ENCODE measurements around the gene FAT1.

Gene FAT1

GRCh38 chr4:186749611-186750281 lies 26.1 kb upstream of the FAT1 start:
- DNase-seq, result no peak

- no peak for DNase-seq
These were observed 22.9 kb upstream of the FAT1 start for GRCh38 chr4:186746581-186746980.

- DNase-seq, result no peak
These were observed 19.6 kb upstream of the FAT1 start for GRCh38 chr4:186743261-186743660.

- no peak for DNase-seq
These were observed 17.2 kb upstream of the FAT1 start for GRCh38 chr4:186740822-186741221.

GRCh38 chr4:186739802-186740434 lies 16.3 kb upstream of the FAT1 start:
- DNase-seq, result no peak

GRCh38 chr4:186739317-186739716 lies 15.7 kb upstream of the FAT1 start:
- DNase-seq, result no peak

GRCh38 chr4:186738421-186738820 lies 14.8 kb upstream of the FAT1 start:
- no peak for DNase-seq

- no peak for DNase-seq
These were observed 13.8 kb upstream of the FAT1 start for GRCh38 chr4:186737427-186737826.

GRCh38 chr4:186736466-186736865 lies 12.8 kb upstream of the FAT1 start:
- DNase-seq, result no peak

GRCh38 chr4:186734251-186734650 lies 10.6 kb upstream of the FAT1 start:
- DNase-seq, result no peak

GRCh38 chr4:186733778-186734177 lies 10.1 kb upstream of the FAT1 start:
- no peak for DNase-seq

GRCh38 chr4:186730621-186731020 lies 7.0 kb upstream of the FAT1 start:
- no peak for DNase-seq

GRCh38 chr4:186729856-186730255 lies 6.2 kb upstream of the FAT1 start:
- no peak for DNase-seq

- DNase-seq, result no peak
These were observed 5.1 kb upstream of the FAT1 start for GRCh38 chr4:186728631-186729271.

GRCh38 chr4:186727977-186728519 lies 4.4 kb upstream of the FAT1 start:
- DNase-seq, result no peak

- DNase-seq, result peak; percentile 10
These were observed 3.7 kb upstream of the FAT1 start for GRCh38 chr4:186727169-186727976.

GRCh38 chr4:186726426-186727168 lies 2.9 kb upstream of the FAT1 start:
- DNase-seq, result peak; percentile 65

- peak; percentile 57 for DNase-seq
These were observed 2.1 kb upstream of the FAT1 start for GRCh38 chr4:186725469-186726425.

GRCh38 chr4:186724864-186725468 lies 1.3 kb upstream of the FAT1 start:
- DNase-seq, result peak; percentile 44

GRCh38 chr4:186724058-186724863 lies 605 bp upstream of the FAT1 start:
- peak; percentile 23 for DNase-seq
